ENCODE data around the gene TLK1. TPM values are rescaled to one million over a fixed set of nuclear protein-coding genes. Genes with fewer than 3 reads are reported as not detected.

TLK1 gene
- total RNA-seq, 1 donor from 2014 or later: 58.1 TPM

DNA sequence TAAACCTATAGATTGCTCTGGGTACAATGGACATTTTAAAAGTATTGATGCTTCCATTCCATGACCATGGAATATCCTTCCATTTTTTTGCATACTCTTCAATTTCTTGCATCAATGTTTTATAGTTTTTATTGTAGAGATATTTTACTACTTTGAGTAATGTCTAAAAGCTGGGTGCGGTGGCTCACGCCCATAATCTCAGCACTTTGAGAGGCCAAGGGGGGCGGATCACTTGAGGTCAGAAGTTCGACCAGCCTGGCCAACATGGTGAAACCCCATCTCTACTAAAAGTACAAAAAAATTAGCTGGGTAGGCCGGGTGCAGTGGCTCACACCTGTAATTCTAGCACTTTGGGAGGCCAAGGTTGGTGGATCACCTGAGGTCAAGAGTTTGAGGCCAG is 88.5 kb downstream of the TLK1 start:
- no peaks in the 10 kb centered on the region for H3K27me3 ChIP-seq
- TF ChIP-seq, protein P1, sequence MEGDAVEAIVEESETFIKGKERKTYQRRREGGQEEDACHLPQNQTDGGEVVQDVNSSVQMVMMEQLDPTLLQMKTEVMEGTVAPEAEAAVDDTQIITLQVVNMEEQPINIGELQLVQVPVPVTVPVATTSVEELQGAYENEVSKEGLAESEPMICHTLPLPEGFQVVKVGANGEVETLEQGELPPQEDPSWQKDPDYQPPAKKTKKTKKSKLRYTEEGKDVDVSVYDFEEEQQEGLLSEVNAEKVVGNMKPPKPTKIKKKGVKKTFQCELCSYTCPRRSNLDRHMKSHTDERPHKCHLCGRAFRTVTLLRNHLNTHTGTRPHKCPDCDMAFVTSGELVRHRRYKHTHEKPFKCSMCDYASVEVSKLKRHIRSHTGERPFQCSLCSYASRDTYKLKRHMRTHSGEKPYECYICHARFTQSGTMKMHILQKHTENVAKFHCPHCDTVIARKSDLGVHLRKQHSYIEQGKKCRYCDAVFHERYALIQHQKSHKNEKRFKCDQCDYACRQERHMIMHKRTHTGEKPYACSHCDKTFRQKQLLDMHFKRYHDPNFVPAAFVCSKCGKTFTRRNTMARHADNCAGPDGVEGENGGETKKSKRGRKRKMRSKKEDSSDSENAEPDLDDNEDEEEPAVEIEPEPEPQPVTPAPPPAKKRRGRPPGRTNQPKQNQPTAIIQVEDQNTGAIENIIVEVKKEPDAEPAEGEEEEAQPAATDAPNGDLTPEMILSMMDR (IDR thresholded peaks at IDR 0.05): no peak
- DNase-seq: no peak
- peaks cover 7% of the 10 kb centered on the region for H3K36me3 ChIP-seq
- H3K27ac ChIP-seq: no peak overlapping the region
- H3K9me3 ChIP-seq: no peaks in the 10 kb centered on the region
- no peak overlapping the region for H3K4me3 ChIP-seq
- no peaks in the 10 kb centered on the region for H3K4me1 ChIP-seq
- no peak for ATAC-seq
- intact Hi-C loops (cut with DNase I): no loop called here

DNA sequence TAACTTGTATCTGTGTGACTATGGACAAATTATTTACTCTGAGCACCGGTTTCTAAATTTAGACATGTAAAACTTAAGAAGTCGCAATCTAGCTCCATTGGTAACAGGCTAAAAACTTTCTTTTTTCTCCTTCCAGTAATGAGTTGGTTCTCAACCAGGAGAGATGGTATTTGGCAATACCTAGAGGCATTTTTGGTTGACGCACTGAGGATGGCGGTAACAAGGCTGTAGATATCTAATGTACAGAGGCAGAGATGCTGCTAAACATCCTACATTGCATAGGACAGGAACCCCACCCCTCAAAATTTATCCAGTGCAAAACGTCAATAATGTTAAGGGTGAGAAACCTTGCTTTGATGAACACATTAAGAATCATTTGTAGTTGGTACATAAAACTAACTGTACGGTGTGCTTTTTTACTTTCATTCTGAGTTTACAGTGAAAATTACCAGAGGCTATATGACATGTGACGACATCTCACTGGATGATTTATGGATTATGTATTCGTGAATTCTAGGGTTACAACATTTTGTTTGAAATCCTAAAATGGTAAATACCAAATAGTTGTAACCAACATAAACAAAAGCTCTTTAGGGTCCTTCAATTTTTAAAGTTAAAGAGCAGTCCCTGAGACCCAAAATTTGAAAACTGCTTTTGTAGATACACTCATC is 91.3 kb downstream of the TLK1 start:
- Histone ChIP-seq H3K27ac (no peak overlapping the region), H3K4me3 (no peak overlapping the region), H3K4me1 (no peaks in the 10 kb centered on the region), H3K9me3 (no peaks in the 10 kb centered on the region), H3K36me3 (peaks cover 7% of the 10 kb centered on the region), H3K27me3 (no peaks in the 10 kb centered on the region)
- DNase-seq (no peak), ATAC-seq (no peak)
- TF ChIP-seq, protein P1 (IDR thresholded peaks at IDR 0.05): no peak
- intact Hi-C loops (cut with DNase I): no loop called here

DNA sequence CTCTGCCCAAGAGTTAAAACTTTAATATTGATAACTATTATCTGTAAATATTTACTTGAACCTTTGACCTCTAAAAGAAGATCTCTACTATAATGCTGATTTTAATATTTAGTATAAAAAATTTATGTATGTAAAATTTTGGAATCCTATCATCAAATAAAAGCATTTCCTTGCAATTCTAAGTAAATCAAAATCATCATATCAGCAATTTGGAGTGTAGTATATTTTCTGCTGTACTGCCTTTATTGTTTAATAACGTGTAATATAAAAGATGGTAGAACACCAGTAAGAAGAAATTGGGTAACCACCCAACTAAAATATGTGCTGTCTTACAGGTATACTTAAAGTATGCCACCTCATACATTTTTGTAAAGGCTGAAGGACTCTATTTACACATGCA is 94.6 kb downstream of the TLK1 start:
- ATAC-seq (no peak), DNase-seq (no peak)
- TF ChIP-seq, protein P1 (IDR thresholded peaks at IDR 0.05): no peak
- no peak overlapping the region for H3K4me3 ChIP-seq
- no peaks in the 10 kb centered on the region for H3K27me3 ChIP-seq
- no peaks in the 10 kb centered on the region for H3K36me3 ChIP-seq
- no peaks in the 10 kb centered on the region for H3K4me1 ChIP-seq
- intact Hi-C loops (cut with DNase I): no loop called here
- no peaks in the 10 kb centered on the region for H3K9me3 ChIP-seq
- no peak overlapping the region for H3K27ac ChIP-seq

DNA sequence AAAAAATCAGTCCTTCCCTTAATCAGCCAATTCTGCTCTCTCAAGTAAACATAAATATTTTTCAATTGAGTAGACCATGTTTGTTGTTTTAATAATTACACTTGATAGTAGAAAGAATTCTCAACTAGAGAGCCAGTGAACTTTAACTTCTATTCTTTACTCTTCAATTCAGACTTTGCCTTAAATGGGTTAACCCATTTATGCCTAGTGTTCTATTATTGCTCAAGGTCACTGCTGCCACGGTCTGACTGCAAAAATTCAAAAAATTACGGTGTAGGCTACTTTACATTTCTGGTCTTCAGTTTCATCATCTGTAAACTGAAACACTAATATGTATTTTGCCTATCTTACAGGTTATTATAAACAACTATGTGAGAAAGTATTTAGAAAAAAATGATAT is 103.1 kb downstream of the TLK1 start:
- intact Hi-C loops (cut with DNase I): no loop called here
- Histone ChIP-seq H3K4me1 (no peaks in the 10 kb centered on the region), H3K4me3 (no peak overlapping the region), H3K27me3 (no peaks in the 10 kb centered on the region), H3K36me3 (peaks cover 28% of the 10 kb centered on the region), H3K9me3 (no peaks in the 10 kb centered on the region), H3K27ac (no peak overlapping the region)
- no peak for ATAC-seq
- TF ChIP-seq, protein P1 (IDR thresholded peaks at IDR 0.05): no peak
- no peak for DNase-seq

DNA sequence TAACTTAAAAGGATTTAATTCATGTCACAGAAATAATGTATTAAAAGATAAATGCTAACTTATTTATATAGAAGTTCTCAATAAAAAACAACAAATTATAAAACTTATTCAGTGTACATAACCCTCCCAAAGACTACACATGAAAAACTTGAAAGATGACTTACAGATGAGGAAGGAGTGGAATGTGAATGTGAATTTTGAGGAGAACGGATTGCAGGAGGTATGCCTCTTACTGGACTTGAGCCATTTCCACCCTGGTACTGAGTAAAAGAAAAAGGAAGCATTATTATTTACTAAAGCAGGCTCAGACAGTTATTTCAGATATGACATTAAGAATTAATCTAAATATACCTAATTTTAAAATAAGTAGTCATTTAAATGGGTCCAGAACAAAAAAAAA is 104.4 kb downstream of the TLK1 start:
- Histone ChIP-seq H3K36me3 (peaks cover 34% of the 10 kb centered on the region), H3K4me1 (no peaks in the 10 kb centered on the region), H3K27ac (no peak overlapping the region), H3K27me3 (no peaks in the 10 kb centered on the region), H3K9me3 (no peaks in the 10 kb centered on the region), H3K4me3 (no peak overlapping the region)
- TF ChIP-seq, protein P1 (IDR thresholded peaks at IDR 0.05): no peak
- DNase-seq: no peak
- intact Hi-C loops (cut with DNase I): no loop called here
- ATAC-seq: no peak

DNA sequence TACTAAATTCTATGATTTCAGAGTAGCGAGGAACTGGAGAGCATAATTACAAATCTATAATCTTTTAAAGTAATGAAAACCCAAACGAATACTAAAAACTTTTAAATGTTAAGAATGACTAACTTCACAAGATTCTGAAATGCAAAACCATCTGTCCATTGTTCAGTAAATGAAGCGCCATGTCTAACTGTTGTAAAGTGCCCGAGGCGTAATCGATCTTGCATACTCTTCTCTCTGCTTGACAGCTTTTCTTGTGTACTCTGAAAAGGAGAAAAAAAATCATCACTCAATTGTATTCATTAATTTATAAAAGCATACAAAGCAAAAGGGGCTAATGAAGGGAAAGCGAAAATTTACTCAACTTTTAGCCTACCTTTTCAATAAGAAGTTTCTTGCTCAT is 111.0 kb downstream of the TLK1 start:
- Histone ChIP-seq H3K4me3 (no peak overlapping the region), H3K9me3 (no peaks in the 10 kb centered on the region), H3K27me3 (no peaks in the 10 kb centered on the region), H3K4me1 (no peaks in the 10 kb centered on the region), H3K27ac (no peak overlapping the region), H3K36me3 (peaks cover 72% of the 10 kb centered on the region)
- ATAC-seq (no peak), DNase-seq (no peak)
- intact Hi-C loops (cut with DNase I): no loop called here
- TF ChIP-seq, protein P1 (IDR thresholded peaks at IDR 0.05): no peak

Measured in upper lobe of right lung (tissue), 1 donor.